ENCODE data around the gene ASXL1.

ASXL1 gene

GRCh38 chr20:32438331-32438858 lies 80.3 kb downstream of the ASXL1 start:
- no peak for DNase-seq (ENCODE audit: low read depth in 2 of 3, low spot score in 2 of 3)

GRCh38 chr20:32439132-32439829 lies 81.2 kb downstream of the ASXL1 start:
- peak in 2 of 3 experiments; percentile 33 to 34 for DNase-seq (ENCODE audit: low read depth in 2 of 3, low spot score in 2 of 3)

GRCh38 chr20:32440069-32440757 lies 82.1 kb downstream of the ASXL1 start:
- DNase-seq (ENCODE audit: low read depth in 2 of 3, low spot score in 2 of 3) = no peak

GRCh38 chr20:32440758-32441078 lies 82.6 kb downstream of the ASXL1 start:
- no peak for DNase-seq (ENCODE audit: low read depth in 2 of 3, low spot score in 2 of 3)

GRCh38 chr20:32441638-32442037 lies 83.5 kb downstream of the ASXL1 start:
- DNase-seq (ENCODE audit: low read depth in 2 of 3, low spot score in 2 of 3) = no peak

- no peak for DNase-seq (ENCODE audit: low read depth in 2 of 3, low spot score in 2 of 3)
Observed at GRCh38 chr20:32442630-32443373, 84.7 kb downstream of the ASXL1 start.

GRCh38 chr20:32443386-32443974 lies 85.3 kb downstream of the ASXL1 start:
- no peak for DNase-seq (ENCODE audit: low read depth in 2 of 3, low spot score in 2 of 3)

- no peak for DNase-seq (ENCODE audit: low read depth in 2 of 3, low spot score in 2 of 3)
Observed at GRCh38 chr20:32444474-32445220, 86.5 kb downstream of the ASXL1 start.

- no peak for DNase-seq (ENCODE audit: low read depth in 2 of 3, low spot score in 2 of 3)
Observed at GRCh38 chr20:32445539-32446273, 87.6 kb downstream of the ASXL1 start.

- no peak for DNase-seq (ENCODE audit: low read depth in 2 of 3, low spot score in 2 of 3)
Observed at GRCh38 chr20:32446301-32447100, 88.4 kb downstream of the ASXL1 start.

GRCh38 chr20:32447136-32448027 lies 89.3 kb downstream of the ASXL1 start:
- DNase-seq (ENCODE audit: low read depth in 2 of 3, low spot score in 2 of 3) = no peak

- DNase-seq (ENCODE audit: low read depth in 2 of 3, low spot score in 2 of 3) = no peak
Observed at GRCh38 chr20:32448306-32449056, 90.3 kb downstream of the ASXL1 start.

- no peak for DNase-seq (ENCODE audit: low read depth in 2 of 3, low spot score in 2 of 3)
Observed at GRCh38 chr20:32449057-32449889, 91.1 kb downstream of the ASXL1 start.

- no peak for DNase-seq (ENCODE audit: low read depth in 2 of 3, low spot score in 2 of 3)
Observed at GRCh38 chr20:32449890-32450401, 91.8 kb downstream of the ASXL1 start.

- DNase-seq (ENCODE audit: low read depth in 2 of 3, low spot score in 2 of 3) = no peak
Observed at GRCh38 chr20:32450484-32451061, 92.4 kb downstream of the ASXL1 start.

- DNase-seq (ENCODE audit: low read depth in 2 of 3, low spot score in 2 of 3) = no peak
Observed at GRCh38 chr20:32451340-32451681, 93.2 kb downstream of the ASXL1 start.

Data from activated CD8-positive, alpha-beta memory T cell treated with anti-CD3 and anti-CD28 coated beads for 48 hours (primary cell).